Fibroblast of mammary gland (primary cell): ENCODE data around the gene HNMT.

ENCODE experiments used
- DNase-seq: peaks from one replicate; pipeline ENCODE4 v3.0.0-alpha.2; 2010; ENCODE audit warnings: low read depth
- H3K4me3 ChIP-seq: 2 replicates; pipeline ENCODE4 v1.5.1; 2011; ENCODE audit warnings: low read depth, mild to moderate bottlenecking, low read length, moderate library complexity; ENCODE audit not compliant: control insufficient read depth
- TF ChIP-seq, protein P1 (sequence below): conservative IDR thresholded peaks from 2 replicates; pipeline ENCODE4 v1.5.1; 2011; ENCODE audit warnings: low read depth, low read length, inconsistent platforms; ENCODE audit not compliant: control insufficient read depth, insufficient read depth

The HNMT gene

DNA sequence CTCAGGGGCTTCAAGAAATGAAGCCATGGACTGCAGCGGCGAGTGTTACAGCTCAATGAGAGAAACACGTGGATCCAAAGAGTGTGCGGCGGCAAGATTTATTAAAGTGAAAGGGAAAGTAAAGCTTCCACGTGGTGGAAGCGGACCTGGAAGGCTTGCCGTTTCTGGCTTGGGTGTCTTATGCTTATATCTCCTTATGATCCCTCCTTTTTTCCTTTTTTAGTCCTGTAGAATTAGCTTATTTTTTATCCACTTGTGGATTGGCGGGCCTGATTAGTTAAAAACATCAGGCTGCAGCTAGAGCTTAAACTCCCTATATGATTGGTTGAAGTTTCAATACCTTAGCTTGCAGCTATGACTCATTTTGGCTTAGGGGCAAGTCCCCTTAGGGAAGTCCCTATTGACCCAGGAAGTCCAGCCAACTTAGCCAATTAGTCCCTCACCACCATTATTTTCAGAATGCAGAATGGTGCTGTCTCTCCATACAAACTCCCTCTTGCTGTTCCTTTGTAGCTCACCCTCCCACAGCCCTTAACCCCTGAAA lies 11.6 kb upstream of the HNMT start:
- DNase-seq: peak; percentile 45
- TF ChIP-seq, protein P1, sequence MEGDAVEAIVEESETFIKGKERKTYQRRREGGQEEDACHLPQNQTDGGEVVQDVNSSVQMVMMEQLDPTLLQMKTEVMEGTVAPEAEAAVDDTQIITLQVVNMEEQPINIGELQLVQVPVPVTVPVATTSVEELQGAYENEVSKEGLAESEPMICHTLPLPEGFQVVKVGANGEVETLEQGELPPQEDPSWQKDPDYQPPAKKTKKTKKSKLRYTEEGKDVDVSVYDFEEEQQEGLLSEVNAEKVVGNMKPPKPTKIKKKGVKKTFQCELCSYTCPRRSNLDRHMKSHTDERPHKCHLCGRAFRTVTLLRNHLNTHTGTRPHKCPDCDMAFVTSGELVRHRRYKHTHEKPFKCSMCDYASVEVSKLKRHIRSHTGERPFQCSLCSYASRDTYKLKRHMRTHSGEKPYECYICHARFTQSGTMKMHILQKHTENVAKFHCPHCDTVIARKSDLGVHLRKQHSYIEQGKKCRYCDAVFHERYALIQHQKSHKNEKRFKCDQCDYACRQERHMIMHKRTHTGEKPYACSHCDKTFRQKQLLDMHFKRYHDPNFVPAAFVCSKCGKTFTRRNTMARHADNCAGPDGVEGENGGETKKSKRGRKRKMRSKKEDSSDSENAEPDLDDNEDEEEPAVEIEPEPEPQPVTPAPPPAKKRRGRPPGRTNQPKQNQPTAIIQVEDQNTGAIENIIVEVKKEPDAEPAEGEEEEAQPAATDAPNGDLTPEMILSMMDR: no peak
- no peak overlapping the region for H3K4me3 ChIP-seq

DNA sequence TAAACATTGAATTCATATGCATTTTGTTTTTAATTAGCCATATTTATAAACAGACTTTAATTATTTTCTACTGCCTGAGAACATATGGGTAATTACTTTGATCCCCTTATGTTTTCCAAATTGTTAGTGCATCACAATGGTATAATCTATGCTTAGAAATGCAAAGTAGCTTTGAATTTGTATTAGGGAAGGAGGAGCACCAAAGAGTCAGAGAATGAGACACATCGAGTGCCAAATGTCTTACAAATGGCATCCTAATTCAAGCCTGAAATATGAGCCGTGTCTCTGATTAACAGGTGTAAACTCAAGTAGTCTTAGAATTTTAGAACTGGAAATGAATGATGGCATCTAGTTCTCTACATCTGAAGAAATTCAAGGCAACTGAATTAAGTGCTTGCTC lies 8.7 kb upstream of the HNMT start:
- DNase-seq: no peak
- no peak overlapping the region for H3K4me3 ChIP-seq
- TF ChIP-seq, protein P1: no peak

DNA sequence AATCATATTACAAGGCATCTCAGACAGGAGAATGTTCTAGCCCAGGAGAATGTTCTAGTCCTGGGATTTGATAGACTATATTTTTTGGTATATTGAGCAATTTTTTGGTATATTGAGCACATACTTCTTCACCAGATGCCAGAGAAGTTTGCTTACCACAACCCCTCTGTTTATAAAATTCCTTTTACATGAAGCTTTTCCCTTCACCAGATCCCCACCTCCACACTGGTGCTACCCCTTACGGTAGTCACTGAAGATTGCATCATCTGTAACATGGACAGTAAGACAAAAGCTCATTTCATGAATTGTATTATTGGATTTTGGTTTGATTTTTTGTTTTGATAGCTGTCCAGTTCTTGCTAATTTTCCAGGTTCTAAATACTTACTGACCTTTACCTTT lies 7.2 kb upstream of the HNMT start:
- TF ChIP-seq, protein P1: no peak
- no peak overlapping the region for H3K4me3 ChIP-seq
- peak; percentile 92 for DNase-seq

DNA sequence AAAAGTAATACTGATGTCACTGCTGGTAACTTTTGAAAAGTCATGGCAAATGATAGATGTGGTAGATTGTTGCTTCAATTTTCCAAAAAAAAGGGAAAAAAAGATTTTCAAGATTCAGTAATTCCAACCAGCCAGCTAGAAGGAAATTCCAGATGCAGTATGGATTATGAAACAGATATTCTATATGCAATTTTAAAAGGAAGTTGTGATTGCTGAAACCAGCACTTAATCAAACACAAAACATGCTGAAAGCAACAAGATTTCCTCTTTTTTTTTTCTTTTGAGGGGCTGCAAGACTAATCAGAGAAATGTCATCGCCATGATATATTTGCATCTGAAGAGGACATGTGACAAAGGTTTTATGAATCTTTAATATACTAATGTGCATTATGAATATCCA lies 5.1 kb upstream of the HNMT start:
- TF ChIP-seq, protein P1: no peak
- no peak overlapping the region for H3K4me3 ChIP-seq
- no peak for DNase-seq

DNA sequence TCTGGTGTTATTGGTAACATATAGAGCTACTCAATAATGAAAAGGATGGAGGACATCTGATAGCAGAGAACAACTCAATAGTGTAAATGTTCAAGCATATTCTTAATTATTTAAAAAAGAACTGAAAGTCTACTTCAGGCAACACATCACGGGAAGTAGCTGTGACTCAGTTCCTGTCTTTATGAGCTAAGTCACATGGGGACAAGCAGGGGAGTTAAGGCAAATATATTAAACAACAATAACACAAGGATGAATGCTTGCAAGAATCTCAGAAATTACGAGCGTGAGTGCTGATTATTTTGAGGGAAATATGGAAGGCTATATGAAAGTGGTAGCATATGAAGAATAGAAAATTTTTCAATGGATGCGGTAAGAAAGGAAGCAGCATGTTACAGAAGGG lies 4.0 kb upstream of the HNMT start:
- no peak overlapping the region for H3K4me3 ChIP-seq
- DNase-seq: peak; percentile 28
- TF ChIP-seq, protein P1: no peak

DNA sequence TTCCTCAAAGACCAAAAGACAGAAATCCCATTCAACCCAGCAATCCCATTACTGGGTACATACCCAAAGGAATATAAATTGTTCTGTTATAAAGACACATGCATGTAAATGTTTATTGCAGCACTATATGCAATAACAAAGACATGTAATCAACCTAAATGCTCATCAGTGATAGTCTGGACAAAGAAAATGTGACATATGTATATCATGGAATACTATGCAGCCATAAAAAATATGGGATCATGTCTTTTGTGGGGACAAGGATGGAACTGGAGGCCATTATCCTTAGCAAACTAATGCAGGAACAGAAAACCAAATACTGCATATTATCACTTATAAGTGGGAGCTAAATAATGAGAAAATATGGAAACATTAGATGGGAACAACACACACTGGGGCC lies 2.7 kb upstream of the HNMT start:
- TF ChIP-seq, protein P1: no peak

DNA sequence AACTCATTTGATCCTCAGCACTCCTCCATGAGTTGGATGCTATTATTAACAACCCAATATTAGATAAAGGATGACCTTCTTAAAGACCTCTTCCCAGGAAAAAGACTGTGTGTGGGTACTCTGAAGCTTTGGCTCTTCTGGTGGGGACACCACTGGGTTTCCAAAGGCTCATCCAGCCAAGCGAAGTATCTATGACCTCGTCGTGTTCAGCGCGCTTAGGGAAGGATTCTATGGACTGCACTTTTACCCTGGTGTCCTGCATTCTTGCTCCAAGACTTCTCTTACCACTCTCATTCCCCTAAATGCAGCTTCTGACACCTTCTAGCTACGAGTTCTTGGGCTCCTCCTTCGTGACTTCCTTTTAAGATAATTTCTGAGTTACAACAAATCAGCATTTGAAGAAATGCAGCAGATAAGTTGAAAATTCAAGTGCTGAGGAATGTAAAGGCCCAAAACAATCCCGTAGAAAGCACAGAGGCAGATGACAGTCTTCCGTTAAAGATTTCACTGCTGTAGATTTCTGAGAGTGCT lies 673 bp upstream of the HNMT start:
- no peak overlapping the region for H3K4me3 ChIP-seq
- DNase-seq: no peak
- TF ChIP-seq, protein P1: no peak

More for the DNA sequence above, 2.7 kb upstream of the HNMT start:
- H3K4me3 ChIP-seq: no peak overlapping the region
- no peak for DNase-seq
